ENCODE results near the gene HACD2. TPM values are rescaled to one million over a fixed set of nuclear protein-coding genes. Genes with fewer than 3 reads are reported as not detected.

Gene HACD2
- total and polyA plus RNA-seq, 8 donors: 5.3 to 36.0 (median 14.4) TPM

GRCh38 chr3:123595396-123596180 lies 10.7 kb upstream of the HACD2 start:
- TF ChIP-seq CTCF (IDR thresholded peaks at IDR 0.05) (no peak), EP300 (IDR thresholded peaks at IDR 0.05) (no peak), POLR2AphosphoS5 (IDR thresholded peaks at IDR 0.05) (no peak), POLR2A (IDR thresholded peaks at IDR 0.05) (no peak)

GRCh38 chr3:123593381-123593780 lies 8.5 kb upstream of the HACD2 start:
- H3K36me3 ChIP-seq: peaks cover 0 to 18% (median 5%) of the 10 kb centered on the region in 4 donors
- TF ChIP-seq CTCF (IDR thresholded peaks at IDR 0.05): no peak
- TF ChIP-seq POLR2AphosphoS5 (IDR thresholded peaks at IDR 0.05): no peak
- TF ChIP-seq EP300 (IDR thresholded peaks at IDR 0.05): no peak
- TF ChIP-seq POLR2A (IDR thresholded peaks at IDR 0.05): no peak
- H3K4me1 ChIP-seq: no peaks in the 10 kb centered on the region
- 92 to 97% (median 94%) methylated on average over 3 of the region's 3 CpGs for WGBS, 5 donors
- intact Hi-C loops (cut with DNase I; ENCODE audit: low total_unique reads): no loop called here
- no peak overlapping the region for H3K27ac ChIP-seq
- H3K4me3 ChIP-seq: no peak overlapping the region
- peaks cover 0 to 15% (median 10%) of the 10 kb centered on the region in 4 donors for H3K9me3 ChIP-seq
- H3K27me3 ChIP-seq: no peaks in the 10 kb centered on the region
- DNase-seq: no peak

More at GRCh38 chr3:123595396-123596180, 10.7 kb upstream of the HACD2 start:
- Histone ChIP-seq H3K4me3 (no peak overlapping the region), H3K4me1 (peaks cover 0 to 4% (median 0%) of the 10 kb centered on the region in 4 donors), H3K27me3 (no peaks in the 10 kb centered on the region), H3K9me3 (peaks cover 0 to 9% (median 6%) of the 10 kb centered on the region in 4 donors), H3K27ac (no peak overlapping the region), H3K36me3 (peaks cover 0 to 14% (median 4%) of the 10 kb centered on the region in 4 donors)
- DNase-seq: no peak
- 71 to 83% (median 74%) methylated on average over 5 of the region's 5 CpGs for WGBS, 5 donors
- intact Hi-C loops (cut with DNase I; ENCODE audit: low total_unique reads): no loop called here

DNA sequence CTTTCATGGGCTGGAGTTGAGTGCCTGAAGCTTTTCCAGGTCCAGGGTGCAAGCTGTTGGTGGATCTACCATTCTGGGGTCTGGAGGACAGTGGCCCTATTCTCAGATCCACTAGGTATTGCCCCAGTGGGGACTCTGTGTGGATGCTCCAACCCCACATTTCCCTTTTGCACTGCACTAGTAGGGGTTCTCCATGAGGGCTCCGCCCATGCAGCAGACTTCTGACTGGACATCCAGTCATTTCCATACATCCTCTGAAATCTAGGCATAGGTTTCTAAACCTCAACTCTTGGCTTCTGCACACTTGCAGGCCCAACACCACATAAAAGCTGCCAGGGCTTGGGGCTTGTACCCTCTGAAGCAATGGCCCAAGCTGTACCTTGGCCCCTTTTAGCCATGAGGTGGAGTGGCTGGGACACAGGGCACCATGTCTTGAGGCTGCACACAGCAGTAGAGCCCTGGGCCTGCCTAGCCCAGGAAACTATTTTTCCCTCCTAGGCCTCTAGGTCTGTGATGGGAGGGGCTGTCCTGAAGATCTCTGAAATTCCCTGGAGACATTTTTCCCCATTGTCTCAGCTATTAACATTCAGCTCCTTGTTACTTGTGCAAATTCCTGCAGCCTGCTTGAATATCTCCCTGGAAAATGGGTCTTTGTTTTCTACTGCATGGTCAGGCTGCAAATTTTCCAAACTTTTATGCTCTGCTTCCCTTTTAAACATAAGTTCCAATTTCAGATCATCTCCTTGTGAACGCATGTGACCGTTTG lies 6.0 kb upstream of the HACD2 start:
- Histone ChIP-seq H3K36me3 (peaks cover 0 to 18% (median 4%) of the 10 kb centered on the region in 4 donors), H3K4me3 (no peak overlapping the region), H3K4me1 (peaks cover 4 to 12% (median 9%) of the 10 kb centered on the region in 4 donors), H3K27ac (no peak overlapping the region), H3K27me3 (no peaks in the 10 kb centered on the region), H3K9me3 (peaks cover 0 to 15% (median 10%) of the 10 kb centered on the region in 4 donors)
- no peak for DNase-seq
- TF ChIP-seq CTCF (IDR thresholded peaks at IDR 0.05): no peak
- TF ChIP-seq POLR2A (IDR thresholded peaks at IDR 0.05): no peak
- no peak for TF ChIP-seq EP300 (IDR thresholded peaks at IDR 0.05)
- no peak for TF ChIP-seq POLR2AphosphoS5 (IDR thresholded peaks at IDR 0.05)
- 81 to 99% (median 98%) methylated on average over 3 of the region's 3 CpGs for WGBS, 5 donors
- intact Hi-C loops (cut with DNase I; ENCODE audit: low total_unique reads): no loop called here

DNA sequence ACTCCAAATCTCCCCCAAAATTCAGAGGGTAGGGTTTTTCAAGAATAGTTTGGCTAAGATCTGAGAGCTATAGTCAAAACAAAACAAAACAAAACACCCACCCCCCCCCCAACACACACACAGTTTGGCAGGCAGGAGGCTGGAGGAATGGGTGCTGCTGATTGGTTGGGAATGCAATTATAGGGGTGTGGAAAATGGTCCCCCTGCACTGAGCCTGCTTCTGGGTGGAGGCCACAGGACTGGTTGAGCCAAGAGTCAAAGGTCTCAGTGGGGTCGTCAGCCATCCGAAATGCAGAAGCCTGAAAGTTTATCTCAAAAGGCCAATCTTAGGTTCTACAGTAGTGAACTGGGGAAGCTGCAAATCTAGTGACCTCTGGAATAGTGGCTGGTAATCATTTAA lies 2.5 kb upstream of the HACD2 start:
- Histone ChIP-seq H3K27ac (no peak overlapping the region), H3K36me3 (peaks cover 0 to 18% (median 3%) of the 10 kb centered on the region in 4 donors), H3K4me3 (no peak overlapping the region), H3K4me1 (peaks cover 6 to 32% (median 25%) of the 10 kb centered on the region in 4 donors), H3K9me3 (peaks cover 0 to 15% (median 10%) of the 10 kb centered on the region in 4 donors), H3K27me3 (no peaks in the 10 kb centered on the region)
- no peak for DNase-seq
- intact Hi-C loops (cut with DNase I; ENCODE audit: low total_unique reads): no loop called here
- 61 to 86% (median 78%) methylated on average over 2 of the region's 2 CpGs for WGBS, 5 donors
- TF ChIP-seq CTCF (IDR thresholded peaks at IDR 0.05) (no peak), POLR2A (IDR thresholded peaks at IDR 0.05) (no peak), POLR2AphosphoS5 (IDR thresholded peaks at IDR 0.05) (no peak), EP300 (IDR thresholded peaks at IDR 0.05) (no peak)

Measured in stomach (tissue), 9 donors.